NB4 (cell line): ENCODE data around the gene ZNF740.

Source experiments
- MAX ChIP-seq: IDR thresholded peaks from 2 replicates; pipeline ENCODE4 v1.6.1; 2011; ENCODE audit warnings: low read depth, low read length
- MYC ChIP-seq: IDR thresholded peaks from 2 replicates; pipeline ENCODE4 v1.6.1; 2011; ENCODE audit warnings: low read depth, low read length
- POLR2A ChIP-seq: IDR thresholded peaks from 2 replicates; pipeline ENCODE4 v1.6.1; 2011; ENCODE audit warnings: mild to moderate bottlenecking; ENCODE audit not compliant: insufficient read length; ENCODE audit errors: extremely low read depth
- TF ChIP-seq, protein P1 (sequence below): IDR thresholded peaks from one replicate; pipeline ENCODE4 v1.5.1; 2012; ENCODE audit warnings: low read depth, low read length

GRCh38 chr12:53171725-53172329, 8.7 kb upstream of the ZNF740 start:
- no peak for TF ChIP-seq MYC
- TF ChIP-seq, protein P1, sequence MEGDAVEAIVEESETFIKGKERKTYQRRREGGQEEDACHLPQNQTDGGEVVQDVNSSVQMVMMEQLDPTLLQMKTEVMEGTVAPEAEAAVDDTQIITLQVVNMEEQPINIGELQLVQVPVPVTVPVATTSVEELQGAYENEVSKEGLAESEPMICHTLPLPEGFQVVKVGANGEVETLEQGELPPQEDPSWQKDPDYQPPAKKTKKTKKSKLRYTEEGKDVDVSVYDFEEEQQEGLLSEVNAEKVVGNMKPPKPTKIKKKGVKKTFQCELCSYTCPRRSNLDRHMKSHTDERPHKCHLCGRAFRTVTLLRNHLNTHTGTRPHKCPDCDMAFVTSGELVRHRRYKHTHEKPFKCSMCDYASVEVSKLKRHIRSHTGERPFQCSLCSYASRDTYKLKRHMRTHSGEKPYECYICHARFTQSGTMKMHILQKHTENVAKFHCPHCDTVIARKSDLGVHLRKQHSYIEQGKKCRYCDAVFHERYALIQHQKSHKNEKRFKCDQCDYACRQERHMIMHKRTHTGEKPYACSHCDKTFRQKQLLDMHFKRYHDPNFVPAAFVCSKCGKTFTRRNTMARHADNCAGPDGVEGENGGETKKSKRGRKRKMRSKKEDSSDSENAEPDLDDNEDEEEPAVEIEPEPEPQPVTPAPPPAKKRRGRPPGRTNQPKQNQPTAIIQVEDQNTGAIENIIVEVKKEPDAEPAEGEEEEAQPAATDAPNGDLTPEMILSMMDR = no peak
- no peak for TF ChIP-seq POLR2A
- TF ChIP-seq MAX = no peak
